H1 (cell line): ENCODE results near the gene CIZ1. TPM values are rescaled to one million over a fixed set of nuclear protein-coding genes. Genes with fewer than 3 reads are reported as not detected.

ENCODE experiments used
- CTCF ChIA-PET: fragments of 300-600 bp; sonication (Branson Sonifier 250); formaldehyde crosslinking; loops from one replicate; lab custom pipeline; 2021; ENCODE audit not compliant: partially characterized antibody; lab: Charles Lee
- POLR2A ChIA-PET: fragments of 300-600 bp; sonication (Branson Sonifier 250); formaldehyde crosslinking; loops from one replicate; lab custom pipeline; 2021; ENCODE audit warnings: inconsistent platforms; ENCODE audit not compliant: partially characterized antibody; lab: Charles Lee
- DNase-seq, 2 experiments: peaks; one replicate each; pipeline versions ENCODE4 v3.0.0 to v3.0.0-alpha.2; 2010 to 2022; ENCODE audit warnings: low spot score in 2 of 2, low read depth in 1 of 2, mixed read lengths in 1 of 2
- FAIRE-seq: peaks from 2 replicates; lab custom pipeline; 2011; peaks lifted over from hg19 to GRCh38; lab: Jason Lieb, UNC
- H2AFZ ChIP-seq: 2 replicates; pipeline ENCODE4 v1.8.1; 2012; ENCODE audit warnings: low read length, inconsistent platforms
- H2AK5ac ChIP-seq: 2 replicates; pipeline ENCODE4 v1.6.1; 2013; ENCODE audit warnings: low read depth, low read length
- H2BK120ac ChIP-seq: replicated peaks from 2 replicates; pipeline ENCODE3; 2013; ENCODE audit warnings: low read depth, low read length, inconsistent platforms
- H2BK12ac ChIP-seq: 2 replicates; pipeline ENCODE4 v1.6.1; 2013; ENCODE audit warnings: low read depth, low read length
- H2BK15ac ChIP-seq: 2 replicates; pipeline ENCODE4 v1.6.1; 2013; ENCODE audit warnings: low read length
- H2BK20ac ChIP-seq: 2 replicates; pipeline ENCODE4 v1.6.1; 2013; ENCODE audit warnings: low read length
- H2BK5ac ChIP-seq: 2 replicates; pipeline ENCODE4 v1.6.1; 2013; ENCODE audit warnings: low read depth, low read length
- H3K14ac ChIP-seq: 2 replicates; pipeline ENCODE4 v1.6.1; 2013; ENCODE audit warnings: inconsistent platforms; ENCODE audit not compliant: insufficient read length
- H3K18ac ChIP-seq: 2 replicates; pipeline ENCODE4 v1.6.1; 2013; ENCODE audit warnings: low read length; ENCODE audit errors: extremely low read depth
- H3K23ac ChIP-seq: 2 replicates; pipeline ENCODE4 v1.6.1; 2013; ENCODE audit warnings: inconsistent platforms; ENCODE audit not compliant: insufficient read length
- H3K23me2 ChIP-seq: 2 replicates; pipeline ENCODE4 v1.6.1; 2013; ENCODE audit warnings: low read depth, low read length
- H3K27ac ChIP-seq: 2 replicates; pipeline ENCODE4 v1.6.1; 2011; ENCODE audit warnings: low read depth, low read length, inconsistent platforms
- H3K27me3 ChIP-seq, 4 experiments: replicated peaks in 1 of 4; 1 replicate in 1 of 4; 2 replicates in 3 of 4; pipeline versions ENCODE4 v1.6.1 to v1.8.1; 2011 to 2013; ENCODE audit warnings: low read length in 3 of 4, mild to moderate bottlenecking in 3 of 4, inconsistent platforms in 2 of 4, mixed read lengths in 2 of 4, moderate library complexity in 1 of 4; ENCODE audit not compliant: control insufficient read depth in 3 of 4, insufficient read depth in 3 of 4; ENCODE audit errors: extremely low read depth in 1 of 4
- H3K36me3 ChIP-seq, 4 experiments: 2 replicates each; pipeline versions ENCODE4 v1.6.1 to v1.8.1; 2011 to 2013; ENCODE audit warnings: mild to moderate bottlenecking in 4 of 4, low read length in 3 of 4, moderate library complexity in 2 of 4, control low read depth in 1 of 4, inconsistent platforms in 1 of 4; ENCODE audit not compliant: insufficient read depth in 4 of 4, control insufficient read depth in 2 of 4
- H3K4ac ChIP-seq: replicated peaks from 2 replicates; pipeline ENCODE3; 2013; ENCODE audit warnings: low read length, low read depth, mixed read lengths, inconsistent platforms; ENCODE audit not compliant: insufficient read length
- H3K4me1 ChIP-seq, 4 experiments: replicated peaks in 1 of 4; 1 replicate in 1 of 4; 2 replicates in 3 of 4; pipeline versions ENCODE4 v1.6.1 to v1.8.1; 2011 to 2013; ENCODE audit warnings: low read length in 3 of 4, inconsistent platforms in 2 of 4, mixed read lengths in 1 of 4; ENCODE audit not compliant: insufficient read depth in 4 of 4, control insufficient read depth in 3 of 4
- H3K4me2 ChIP-seq, 2 experiments: 2 replicates each; pipeline versions ENCODE4 v1.6.1 to v1.8.1; 2011 to 2013; ENCODE audit warnings: low read depth in 2 of 2, low read length in 2 of 2, control low read depth in 1 of 2, inconsistent platforms in 1 of 2, mild to moderate bottlenecking in 1 of 2; ENCODE audit not compliant: insufficient read depth in 1 of 2
- H3K4me3 ChIP-seq, 4 experiments: fragments of 200-600, 300-600 bp in 1 of 4; sonication (generic), shearing (Covaris generic), sonication (Bioruptor Twin) in 1 of 4; 2 replicates each; pipeline versions ENCODE4 v1.5.1 to v1.8.1; 2011 to 2016; ENCODE audit warnings: low read length in 4 of 4, low read depth in 3 of 4, control low read depth in 2 of 4, inconsistent platforms in 2 of 4, mild to moderate bottlenecking in 2 of 4, mixed read lengths in 1 of 4, moderate library complexity in 1 of 4; ENCODE audit not compliant: insufficient read depth in 2 of 4; ENCODE audit errors: extremely low read depth in 1 of 4
- H3K56ac ChIP-seq: replicated peaks from 2 replicates; pipeline ENCODE3; 2013; ENCODE audit warnings: low read depth, mild to moderate bottlenecking, mixed read lengths, low read length, inconsistent platforms; ENCODE audit not compliant: insufficient read length
- H3K79me1 ChIP-seq: 2 replicates; pipeline ENCODE4 v1.6.1; 2013; ENCODE audit warnings: low read depth, low read length, control low read depth
- H3K79me2 ChIP-seq, 2 experiments: 2 replicates each; pipeline versions ENCODE4 v1.6.1 to v1.8.1; 2012 to 2013; ENCODE audit warnings: low read length in 2 of 2, mild to moderate bottlenecking in 2 of 2, inconsistent platforms in 1 of 2; ENCODE audit not compliant: insufficient read depth in 2 of 2, control insufficient read depth in 1 of 2
- H3K9ac ChIP-seq, 4 experiments: replicated peaks in 1 of 4; 1 replicate in 1 of 4; 2 replicates in 3 of 4; pipeline versions ENCODE4 v1.6.1 to v1.8.1; 2011 to 2013; ENCODE audit warnings: low read depth in 3 of 4, low read length in 3 of 4, control low read depth in 2 of 4, mild to moderate bottlenecking in 2 of 4, moderate library complexity in 2 of 4, inconsistent platforms in 1 of 4; ENCODE audit errors: extremely low read depth in 1 of 4
- H3K9me3 ChIP-seq, 2 experiments: 2 replicates each; pipeline versions ENCODE4 v1.6.1 to v1.8.1; 2012 to 2013; ENCODE audit warnings: mild to moderate bottlenecking in 2 of 2, moderate library complexity in 2 of 2, control low read depth in 1 of 2, inconsistent platforms in 1 of 2, low read depth in 1 of 2, low read length in 1 of 2, mixed read lengths in 1 of 2; ENCODE audit not compliant: insufficient read depth in 2 of 2
- H4K20me1 ChIP-seq, 2 experiments: replicated peaks in 1 of 2; 2 replicates each; pipeline versions ENCODE3 to v1.8.1; 2011 to 2013; ENCODE audit warnings: inconsistent platforms in 2 of 2, low read length in 2 of 2, mild to moderate bottlenecking in 1 of 2; ENCODE audit not compliant: insufficient read depth in 2 of 2, control insufficient read depth in 1 of 2
- H4K5ac ChIP-seq: 2 replicates; pipeline ENCODE4 v1.6.1; 2013; ENCODE audit warnings: low read length, low read depth, mixed read lengths, inconsistent platforms; ENCODE audit not compliant: insufficient read length
- H4K8ac ChIP-seq: 2 replicates; pipeline ENCODE4 v1.8.0; 2013; ENCODE audit warnings: mild to moderate bottlenecking, moderate library complexity, low read length, inconsistent platforms; ENCODE audit not compliant: insufficient read depth; ENCODE audit errors: extremely low read depth
- H4K91ac ChIP-seq: replicated peaks from 2 replicates; pipeline ENCODE3; 2013; ENCODE audit warnings: low read length, mixed read lengths, inconsistent platforms; ENCODE audit not compliant: insufficient read length
- ATF2 ChIP-seq: IDR thresholded peaks from 2 replicates; pipeline ENCODE4 v1.6.1; 2012; ENCODE audit warnings: low read length, inconsistent platforms
- JUND ChIP-seq: IDR thresholded peaks from 2 replicates; pipeline ENCODE4 v1.6.1; 2011; ENCODE audit warnings: mild to moderate bottlenecking, improper control_type of control experiment, low read length
- POLR2AphosphoS5 ChIP-seq: IDR thresholded peaks from 2 replicates; pipeline ENCODE4 v1.6.1; 2011; ENCODE audit warnings: low read depth, low read length
- WGBS, 2 experiments: shearing (Covaris generic) in 1 of 2; methylation state at CpG; one replicate each; pipeline versions ENCODE4 v1.1.6 to v1.1.7; 2013 to 2015; ENCODE audit warnings: low lambda C conversion rate in 2 of 2, mixed read lengths in 2 of 2, inconsistent platforms in 1 of 2, low coverage in 1 of 2, missing lambda C conversion rate in 1 of 2; ENCODE audit not compliant: insufficient replicate concordance in 2 of 2, insufficient coverage in 1 of 2, insufficient read length in 1 of 2; ENCODE audit errors: extremely low coverage in 1 of 2, missing lambda C conversion rate in 1 of 2; 5-methylcytosine and 5-hydroxymethylcytosine counted together
- polyA plus RNA-seq, 7 experiments: library from polyadenylated mRNA; depleted of rRNA in 3 of 7; stranded (reverse) in 5 of 7; unstranded in 2 of 7; fragments of >200 nt in 5 of 7; fragments of 200-250 nt in 2 of 7; gene quantifications; 1 replicate in 5 of 7; 2 replicates in 1 of 7; 4 replicates in 1 of 7; pipeline versions ENCODE4 v1.2.1 to v1.2.3, GENCODE V29; 2011 to 2013; ENCODE audit warnings: missing spikeins in 2 of 7, mixed read lengths in 2 of 7
- total RNA-seq: library from RNA; stranded (reverse); fragmentation: NEBNext Ultra II Directional; extraction: Animal tissue kit (Norgen Biotek cat#: 25700); gene quantifications from 2 replicates; pipeline ENCODE4 v1.2.1, GENCODE V29; 2021

The CIZ1 gene
- total and polyA plus RNA-seq, 2 of the 8 experiments (the other 6 are each of a cell fraction or from before 2014, with no cell fraction given) = 66.0 to 107 TPM

- Histone ChIP-seq H2BK15ac (no peak overlapping the region), H4K8ac (0 out of 2 replicates have a peak overlapping the region, but pooled peaks have one; percentile 15)
Observed at GRCh38 chr9:128232528-128233428, 41.4 kb upstream of the CIZ1 start.

More at GRCh38 chr9:128232528-128233428, 41.4 kb upstream of the CIZ1 start:
- Histone ChIP-seq H3K9me3 (no peaks in the 10 kb centered on the region), H3K23me2 (no peaks in the 10 kb centered on the region), H3K4me1 (no peaks in the 10 kb centered on the region), H3K14ac (no peak overlapping the region), H3K79me2 (no peaks in the 10 kb centered on the region), H3K4me2 (no peak overlapping the region), H2BK120ac (no peak overlapping the region), H3K27ac (no peak overlapping the region), H3K79me1 (no peaks in the 10 kb centered on the region), H2BK20ac (no peak overlapping the region), H2AK5ac (no peak overlapping the region), H2AFZ (no peak overlapping the region), H3K27me3 (no peaks in the 10 kb centered on the region; a peak in 1 of 7 replicates), H2BK12ac (no peak overlapping the region), H3K4me3 (no peak overlapping the region), H4K20me1 (peaks cover 0 to 2% of the 10 kb centered on the region in 2 experiments), H3K4ac (no peak overlapping the region), H3K9ac (no peak overlapping the region), H4K91ac (no peak overlapping the region), H2BK5ac (no peak overlapping the region), H3K56ac (no peak overlapping the region), H4K5ac (no peak overlapping the region), H3K36me3 (peaks cover 0 to 2% (median 0%) of the 10 kb centered on the region in 4 experiments; a peak in 1 of 8 replicates), H3K18ac (no peak overlapping the region), H3K23ac (no peak overlapping the region)
- CTCF ChIA-PET = interaction anchor here (0.9 to 1.8 kb wide), 6 partner anchors 14 to 108 kb away, joined by 3 to 7 read pairs (median 3); partner anchors contain the start of gene CIZ1
- POLR2A ChIA-PET = interaction anchor here (0.5 to 4.2 kb wide), 12 partner anchors 8 to 256 kb away, joined by 3 to 21 read pairs (median 5); no protein-coding TSS in a partner anchor
- 88% methylated on average over 22 of the region's 22 CpGs; no CpG with 5 or more reads in 1 of the 2 experiments for WGBS, 2 experiments
- DNase-seq (no peak), FAIRE-seq (no peak)
- TF ChIP-seq JUND = no peak
- TF ChIP-seq POLR2AphosphoS5 = peak; percentile 4; the same call in 1 of the 2 replicates
- TF ChIP-seq ATF2 = no peak
